SH-SY5Y (cell line): ENCODE results near the gene MYLK.

Experiments
- GATA2 ChIP-seq: IDR thresholded peaks from 2 replicates; pipeline ENCODE4 v1.6.1; 2011; ENCODE audit warnings: mild to moderate bottlenecking, low read depth, low read length
- GATA3 ChIP-seq: IDR thresholded peaks from 2 replicates; pipeline ENCODE4 v1.6.1; 2011; ENCODE audit warnings: low read depth, mild to moderate bottlenecking, low read length, moderate library complexity

The MYLK gene

DNA sequence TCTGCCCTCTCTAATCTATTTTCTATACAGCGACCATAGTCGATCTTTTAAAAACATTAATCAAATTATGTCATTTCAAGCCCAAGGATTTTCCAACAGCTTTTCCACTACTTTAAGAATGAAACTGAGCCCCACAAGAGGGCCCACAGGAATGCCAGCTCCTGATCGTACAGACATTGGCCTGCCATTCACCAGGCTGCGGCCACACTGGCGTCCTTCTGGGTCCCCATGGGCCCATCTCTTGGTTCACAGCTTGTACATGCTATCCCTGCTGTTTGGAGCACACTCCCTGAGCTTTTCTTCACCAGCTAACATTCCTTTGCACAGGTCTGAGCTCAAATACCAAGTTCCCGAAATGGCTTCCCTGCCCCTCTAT is 149.6 kb downstream of the MYLK start:
- no peak for TF ChIP-seq GATA3
- TF ChIP-seq GATA2 = no peak

DNA sequence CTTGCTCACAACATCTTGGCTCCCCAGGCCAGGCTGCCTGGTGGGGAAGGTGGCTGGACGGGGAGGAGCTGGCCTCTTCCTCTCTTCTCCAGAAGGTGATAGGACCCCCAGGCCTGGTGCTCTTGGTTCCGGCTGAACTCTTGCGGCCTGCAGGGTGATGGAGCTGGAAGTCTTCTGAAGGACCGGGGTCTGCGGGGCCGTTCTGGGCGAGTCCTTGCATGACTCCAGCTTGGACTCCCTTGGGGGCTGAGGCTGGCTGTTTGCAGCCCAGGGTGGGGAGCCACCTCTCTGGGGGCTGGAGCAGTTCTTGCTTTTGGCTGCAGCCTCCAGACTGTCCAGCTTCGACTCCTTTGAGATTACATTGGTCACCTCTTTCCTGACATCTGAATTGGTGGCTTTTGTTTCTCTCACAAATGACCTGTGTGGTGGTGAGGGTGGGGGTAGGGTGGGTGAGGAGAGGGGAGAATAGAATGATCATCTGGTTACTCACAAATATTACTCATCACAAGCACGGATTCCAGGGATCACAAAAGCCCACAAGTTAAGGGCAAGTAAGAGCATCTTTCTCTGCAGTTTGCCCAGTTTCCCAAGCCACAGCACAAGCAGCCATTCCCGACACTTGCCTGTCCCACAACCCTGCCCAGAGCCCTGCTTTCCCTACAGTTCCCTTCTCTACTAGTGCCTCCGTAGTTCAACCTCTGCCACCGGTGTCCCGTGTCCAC is 150.2 kb downstream of the MYLK start:
- TF ChIP-seq GATA3 (no peak), GATA2 (no peak)

DNA sequence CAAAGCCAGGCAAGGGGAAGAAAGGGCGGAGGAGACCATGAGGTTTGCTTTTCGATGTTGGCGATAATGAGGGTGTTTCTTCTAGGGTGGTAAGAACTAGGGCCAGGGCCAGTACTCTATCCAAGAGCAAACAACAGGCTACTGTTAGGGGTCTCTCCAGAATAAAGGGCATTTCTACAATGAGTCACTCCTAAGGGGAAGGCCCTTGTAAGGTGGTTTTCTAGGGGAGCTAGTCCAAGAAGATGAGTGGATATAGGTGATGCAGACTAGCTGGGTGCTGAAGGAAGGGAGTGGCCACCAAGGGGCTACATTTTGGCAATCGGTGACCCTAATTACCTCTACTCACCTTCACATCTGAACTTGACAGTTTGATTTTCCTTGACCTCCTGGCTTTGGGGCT is 150.8 kb downstream of the MYLK start:
- TF ChIP-seq GATA3 (no peak), GATA2 (no peak)

DNA sequence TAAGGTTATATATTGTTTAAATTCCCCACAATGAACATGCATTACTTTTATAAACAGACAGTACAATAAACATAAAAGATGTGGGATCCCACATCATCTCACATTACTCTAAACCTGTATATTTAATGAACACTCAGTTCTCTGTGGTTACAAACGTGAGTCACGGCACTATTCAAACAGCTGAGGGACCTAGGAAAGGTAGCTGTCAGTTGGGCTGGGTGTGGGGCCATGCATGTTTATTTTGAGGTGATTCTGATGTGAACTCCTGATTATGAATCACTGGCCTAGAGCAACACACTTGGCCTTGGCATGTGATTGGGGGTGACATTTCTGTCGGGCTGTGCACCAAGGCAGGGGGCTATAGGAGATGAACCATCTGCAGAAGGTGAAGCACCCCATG is 151.7 kb downstream of the MYLK start:
- no peak for TF ChIP-seq GATA2
- TF ChIP-seq GATA3 = no peak

DNA sequence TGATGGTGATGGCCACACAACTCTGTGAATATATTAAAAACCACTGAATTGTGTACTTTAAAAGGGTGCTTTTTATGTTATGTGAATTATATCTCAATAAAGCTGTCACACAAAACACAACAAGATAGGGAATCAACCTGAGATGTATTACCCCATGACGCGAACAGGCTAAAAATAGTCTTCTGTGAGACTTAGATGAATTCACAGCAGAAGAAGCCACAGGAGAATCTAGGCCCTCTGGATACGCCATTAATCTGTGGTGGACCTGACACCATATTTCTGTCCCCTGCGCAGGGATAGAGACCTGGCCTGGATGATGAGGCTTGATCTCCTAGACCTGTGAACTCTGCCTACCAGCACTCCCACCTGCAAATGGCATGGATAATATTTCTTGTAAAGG is 153.3 kb downstream of the MYLK start:
- TF ChIP-seq GATA3 (no peak), GATA2 (no peak)

DNA sequence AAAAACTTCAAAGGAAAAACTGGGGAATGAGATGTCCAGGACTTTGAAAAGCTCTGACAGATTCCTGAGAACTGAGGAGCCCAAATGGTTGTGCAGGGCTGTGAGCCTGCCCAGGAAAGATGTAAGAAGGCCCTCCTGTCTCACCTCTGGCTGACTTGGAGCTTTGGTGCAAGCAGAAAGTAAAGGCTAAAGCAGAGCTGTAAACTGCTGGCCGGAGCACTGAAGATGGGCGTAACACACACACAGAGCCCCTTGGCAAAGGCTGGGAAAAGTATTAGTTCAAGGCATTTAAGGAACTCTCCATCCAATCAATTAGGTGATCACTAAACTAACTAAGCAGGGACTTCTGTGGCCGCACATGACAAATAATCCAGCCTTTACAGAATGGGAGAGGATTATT is 155.1 kb downstream of the MYLK start:
- no peak for TF ChIP-seq GATA2
- no peak for TF ChIP-seq GATA3

DNA sequence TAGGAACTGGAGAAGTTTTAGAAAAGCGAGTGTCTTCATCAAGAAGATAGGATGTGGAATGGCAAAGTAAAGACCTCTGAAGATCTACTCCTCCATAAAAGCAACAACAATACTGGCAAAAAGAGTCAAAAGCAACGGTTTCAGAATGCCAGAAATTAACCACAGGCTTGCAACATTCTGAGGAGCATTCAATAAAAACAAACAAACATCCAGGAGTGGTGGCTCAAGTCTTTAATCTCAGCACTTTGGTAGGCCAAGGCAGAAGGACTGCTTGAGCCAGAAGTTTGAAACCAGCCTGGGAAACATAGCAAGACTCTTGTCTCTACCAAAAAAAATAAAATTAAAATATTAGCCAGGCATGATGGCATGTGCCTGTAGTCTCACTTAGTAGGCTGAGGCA is 156.1 kb downstream of the MYLK start:
- TF ChIP-seq GATA3 = no peak
- TF ChIP-seq GATA2 = no peak

DNA sequence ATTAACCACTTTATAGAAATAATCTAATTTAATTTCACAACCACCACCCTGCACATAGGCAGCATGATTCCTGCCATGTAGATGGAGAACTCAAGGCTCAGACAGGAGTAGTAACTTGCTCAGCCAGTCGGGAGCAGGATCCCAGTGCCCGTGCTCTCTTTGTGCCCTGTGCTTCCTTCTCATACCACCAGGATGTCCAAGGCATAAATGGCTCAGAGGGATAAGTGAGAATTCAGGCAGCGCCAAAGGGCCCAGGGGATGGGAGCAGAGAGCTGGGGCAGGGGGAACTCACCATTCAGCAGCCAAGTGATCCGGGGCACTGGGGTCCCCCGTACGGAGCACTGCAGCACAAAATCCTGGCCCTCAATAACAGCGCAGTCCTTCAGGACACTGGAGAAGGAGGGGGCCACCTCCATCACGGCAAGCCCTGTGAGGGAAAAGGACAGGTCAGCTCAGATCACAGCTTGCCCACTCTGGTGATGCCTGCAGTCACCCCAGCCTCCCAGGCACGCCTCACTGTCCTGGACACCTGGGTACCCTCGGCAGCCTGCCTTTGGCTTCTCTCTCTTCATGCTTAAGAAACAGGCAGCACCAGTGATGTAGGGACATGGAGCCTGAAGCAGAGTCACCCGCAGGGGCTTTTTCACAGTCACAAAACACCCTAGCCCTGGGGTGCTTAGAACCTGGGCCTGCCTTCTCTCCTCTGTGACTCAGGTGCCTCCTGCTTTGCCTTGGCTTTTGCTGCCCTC is 158.3 kb downstream of the MYLK start:
- TF ChIP-seq GATA3 (no peak), GATA2 (no peak)

DNA sequence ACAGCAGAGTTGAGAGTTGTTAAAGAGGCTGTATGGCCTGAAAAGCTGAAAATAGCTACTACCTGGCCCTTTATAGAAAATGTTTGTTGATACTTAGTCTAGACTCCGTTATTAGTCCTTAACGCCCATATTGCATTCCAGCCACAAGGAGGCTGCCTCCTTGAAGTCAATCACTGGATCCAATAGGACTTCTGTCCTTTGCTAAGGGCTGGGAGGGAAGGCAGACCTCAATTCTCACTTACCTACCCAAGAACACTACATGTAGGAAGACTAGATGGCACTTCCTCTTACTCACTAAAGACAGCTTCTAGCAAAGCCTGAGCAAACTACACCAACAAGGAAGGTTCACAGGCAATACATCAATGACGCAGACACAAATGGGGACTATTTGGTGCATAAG is 159.8 kb downstream of the MYLK start:
- no peak for TF ChIP-seq GATA2
- no peak for TF ChIP-seq GATA3

DNA sequence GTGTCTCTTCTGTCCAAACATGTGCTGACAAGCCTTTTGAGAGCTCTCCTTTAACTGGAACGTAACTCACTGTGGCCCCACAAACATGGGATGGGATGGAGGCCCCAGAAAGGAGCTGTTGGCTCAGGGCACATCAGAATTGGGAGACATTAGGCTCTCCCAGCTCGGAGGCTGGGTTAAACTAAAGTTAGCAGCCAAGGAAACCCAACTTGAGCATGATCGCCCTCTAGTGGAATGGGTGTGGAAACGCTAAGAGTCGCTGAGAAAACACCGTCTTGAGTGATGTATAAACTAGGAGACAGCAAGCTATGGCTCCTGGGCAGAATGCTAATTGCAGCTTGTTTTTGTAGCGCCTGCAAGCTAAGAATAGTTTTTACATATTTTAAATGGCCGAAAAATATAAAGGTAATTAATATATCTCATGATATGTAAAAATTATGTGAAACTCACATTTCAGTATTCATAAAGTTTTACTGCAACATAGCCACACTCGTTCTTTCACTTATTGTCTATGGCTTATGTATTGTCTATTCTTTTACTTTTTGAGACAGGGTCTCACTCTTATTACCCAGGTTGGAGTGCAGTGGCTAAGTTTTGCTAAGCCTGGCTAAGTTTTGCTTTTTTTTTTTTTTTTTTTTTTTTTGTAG is 160.5 kb downstream of the MYLK start:
- TF ChIP-seq GATA2 = no peak
- TF ChIP-seq GATA3 = no peak

DNA sequence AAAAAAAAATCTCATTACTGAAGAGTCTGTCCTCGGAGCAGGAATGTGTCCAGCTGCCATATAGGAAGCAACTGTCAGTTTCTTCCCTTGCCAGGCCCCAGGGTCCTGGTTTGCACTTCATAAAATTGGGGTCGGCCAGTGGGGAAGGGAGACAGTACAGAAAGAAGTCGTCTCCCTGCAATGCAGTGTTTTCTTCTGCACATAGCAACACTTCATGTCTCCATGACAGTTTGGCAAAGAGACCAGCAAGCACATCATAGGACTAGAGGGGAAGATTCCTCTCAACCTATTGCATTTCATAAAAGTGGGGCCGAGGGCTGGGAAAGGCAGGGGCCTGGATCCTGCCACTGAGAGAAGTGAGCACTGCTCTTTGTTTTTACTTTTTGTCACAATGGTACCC is 161.1 kb downstream of the MYLK start:
- TF ChIP-seq GATA3 = no peak
- TF ChIP-seq GATA2 = no peak

DNA sequence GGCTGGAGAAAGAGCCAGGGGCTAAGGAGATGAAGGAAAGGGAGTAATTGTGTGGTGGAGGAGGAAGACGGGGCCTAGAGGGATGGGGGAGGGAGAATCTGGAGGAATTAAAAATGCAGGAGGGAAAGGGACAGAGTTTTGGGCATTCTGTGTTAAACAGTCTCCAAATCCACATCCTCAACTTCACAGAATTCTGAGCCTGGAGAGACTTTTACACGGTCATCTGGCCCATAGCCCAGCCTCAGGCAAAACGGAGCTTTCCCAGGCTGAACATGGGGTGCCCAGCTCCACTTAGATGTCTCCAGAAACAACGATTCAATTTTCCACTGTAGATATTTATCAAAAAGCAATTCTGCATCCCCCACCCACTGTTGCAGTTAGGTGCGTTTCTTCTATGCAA is 161.7 kb downstream of the MYLK start:
- TF ChIP-seq GATA2 = no peak

DNA sequence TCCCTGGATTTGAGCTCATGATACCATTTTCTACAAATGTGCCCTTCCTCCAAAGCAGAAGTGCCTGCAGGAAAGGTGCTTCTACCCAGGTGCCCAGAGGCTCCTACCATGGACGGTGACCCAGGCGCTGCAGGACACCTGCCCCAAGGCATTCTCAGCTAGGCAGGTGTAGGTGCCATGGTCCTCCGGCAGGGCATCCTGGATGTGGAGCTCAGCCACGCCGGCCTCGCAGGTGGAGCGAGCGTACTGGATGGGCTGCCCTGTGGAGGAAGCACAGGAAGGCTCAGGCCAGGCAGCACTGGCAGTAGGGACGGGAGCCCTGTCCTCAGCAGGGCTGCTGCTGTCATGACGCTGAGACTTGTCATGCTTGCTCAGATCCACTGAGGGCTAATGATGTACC is 162.1 kb downstream of the MYLK start:
- no peak for TF ChIP-seq GATA2
- no peak for TF ChIP-seq GATA3

DNA sequence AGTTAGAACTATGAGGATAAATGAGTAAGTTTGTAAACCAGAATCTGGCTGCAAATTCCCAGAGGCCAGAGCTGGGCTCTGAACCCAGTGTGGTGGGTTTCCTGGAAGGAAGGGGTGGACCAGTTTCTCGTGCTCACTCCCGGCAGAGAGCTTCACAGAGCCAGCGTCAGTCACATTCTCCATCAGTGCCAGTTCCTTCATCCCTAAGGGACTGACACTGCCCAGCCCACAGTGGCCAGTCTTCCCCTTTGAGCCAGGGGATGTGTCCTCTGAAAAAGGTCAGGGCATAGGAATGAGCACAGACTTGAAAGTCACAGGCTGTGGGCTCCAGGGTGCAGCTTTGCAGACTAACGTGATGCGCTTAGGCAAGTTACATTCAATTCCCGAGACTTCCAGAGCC is 163.5 kb downstream of the MYLK start:
- TF ChIP-seq GATA3 = no peak
- no peak for TF ChIP-seq GATA2
